Stimulated activated naive B cell treated with anti-CD40 and anti-IgM and Interleukin-4, amounts not matched to agents 10 μg/mL and 1 μg/mL and 100 μg/mL, for 72 hours (primary cell): ENCODE data around the gene IFNGR1.
"Not testable (repeated sequence)": the region's sequence is repeated elsewhere in the genome, so short reads cannot be mapped to it uniquely, and the experiment has no call there.

ENCODE experiments used
- ATAC-seq, 2 donors: fragments of 150-1000 bp; cut with Tn5 transposase; replicated peaks; 2 replicates each; pipeline ENCODE4 v1.10.0; 2021; ENCODE audit warnings: moderate library complexity in 1 of 2
- DNase-seq: peaks from one replicate; pipeline ENCODE4 v3.0.0; 2021
- H3K27ac Mint-ChIP-seq: one replicate; pipeline ENCODE4 v1.8.0; 2022; ENCODE audit warnings: mild to moderate bottlenecking, mixed read lengths
- H3K27me3 Mint-ChIP-seq, 2 donors: one replicate each; pipeline ENCODE4 v1.8.0; 2022; ENCODE audit warnings: mixed read lengths in 2 of 2
- H3K36me3 Mint-ChIP-seq, 2 donors: one replicate each; pipeline ENCODE4 v1.8.0; 2022; ENCODE audit warnings: mixed read lengths in 2 of 2, mild to moderate bottlenecking in 1 of 2
- H3K4me1 Mint-ChIP-seq, 2 donors: one replicate each; pipeline ENCODE4 v1.8.0; 2022; ENCODE audit warnings: mixed read lengths in 2 of 2, mild to moderate bottlenecking in 1 of 2
- H3K4me3 Mint-ChIP-seq, 2 donors: one replicate each; pipeline ENCODE4 v1.8.0; 2022; ENCODE audit warnings: mild to moderate bottlenecking in 2 of 2, mixed read lengths in 2 of 2, moderate library complexity in 1 of 2
- H3K9me3 Mint-ChIP-seq, 2 donors: one replicate each; pipeline ENCODE4 v1.8.0; 2022; ENCODE audit warnings: mixed read lengths in 2 of 2, mild to moderate bottlenecking in 1 of 2

Gene IFNGR1

DNA sequence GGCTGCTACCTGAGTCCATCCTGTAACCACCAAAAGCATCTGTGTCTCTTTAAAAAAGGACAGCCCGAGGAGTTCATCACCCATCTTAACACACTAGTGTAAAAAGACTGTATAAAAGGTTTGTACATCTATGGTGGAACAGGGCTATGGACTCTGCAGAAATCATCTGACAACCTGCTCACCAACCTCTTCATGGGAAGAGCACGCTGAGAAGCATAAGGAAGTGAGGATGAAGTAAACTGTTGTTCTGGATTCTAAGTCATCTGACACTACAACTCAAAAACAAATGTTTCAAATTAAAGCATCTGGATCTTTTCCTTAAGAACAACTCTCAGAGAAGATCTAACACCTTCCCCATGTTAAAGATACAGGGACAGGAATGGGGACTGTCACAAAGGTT is 5.4 kb downstream of the IFNGR1 start:
- peaks cover 47 to 73% of the 10 kb centered on the region in 2 donors for H3K4me1 Mint-ChIP-seq
- peak overlapping the region in 1 of 2 donors; percentile 8 for H3K4me3 Mint-ChIP-seq
- DNase-seq = no peak
- H3K27ac Mint-ChIP-seq = no peak overlapping the region
- H3K36me3 Mint-ChIP-seq = peaks cover 56 to 83% of the 10 kb centered on the region in 2 donors
- no peaks in the 10 kb centered on the region for H3K27me3 Mint-ChIP-seq
- H3K9me3 Mint-ChIP-seq = peaks cover 8 to 12% of the 10 kb centered on the region in 2 donors
- ATAC-seq = no peak

DNA sequence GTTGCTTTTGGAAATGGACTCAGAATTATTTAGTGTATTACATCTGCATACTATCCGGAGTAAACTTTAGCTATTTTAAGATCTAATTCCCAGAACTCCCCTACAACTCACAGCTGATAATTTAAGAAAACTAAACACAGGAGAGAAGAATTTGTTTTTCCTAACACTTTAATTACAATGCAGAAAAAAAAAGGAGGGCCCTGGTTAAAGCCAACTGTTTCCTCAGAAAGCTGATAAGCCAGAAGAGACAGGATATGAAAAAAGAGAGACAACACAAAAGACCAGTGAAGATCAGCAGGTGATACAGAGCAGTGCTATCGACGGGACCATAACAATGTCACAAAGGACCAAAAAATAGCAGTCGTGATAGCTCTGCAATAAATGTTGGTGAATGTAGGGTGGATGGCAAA is 5.8 kb downstream of the IFNGR1 start:
- no peaks in the 10 kb centered on the region for H3K27me3 Mint-ChIP-seq
- H3K9me3 Mint-ChIP-seq = peaks cover 8 to 12% of the 10 kb centered on the region in 2 donors
- peaks cover 47 to 77% of the 10 kb centered on the region in 2 donors for H3K4me1 Mint-ChIP-seq
- H3K4me3 Mint-ChIP-seq = peak overlapping the region; percentile 7 to 8
- peak overlapping the region; percentile 60 for H3K27ac Mint-ChIP-seq
- peaks cover 59 to 83% of the 10 kb centered on the region in 2 donors for H3K36me3 Mint-ChIP-seq
- ATAC-seq (no peak), DNase-seq (no peak)

DNA sequence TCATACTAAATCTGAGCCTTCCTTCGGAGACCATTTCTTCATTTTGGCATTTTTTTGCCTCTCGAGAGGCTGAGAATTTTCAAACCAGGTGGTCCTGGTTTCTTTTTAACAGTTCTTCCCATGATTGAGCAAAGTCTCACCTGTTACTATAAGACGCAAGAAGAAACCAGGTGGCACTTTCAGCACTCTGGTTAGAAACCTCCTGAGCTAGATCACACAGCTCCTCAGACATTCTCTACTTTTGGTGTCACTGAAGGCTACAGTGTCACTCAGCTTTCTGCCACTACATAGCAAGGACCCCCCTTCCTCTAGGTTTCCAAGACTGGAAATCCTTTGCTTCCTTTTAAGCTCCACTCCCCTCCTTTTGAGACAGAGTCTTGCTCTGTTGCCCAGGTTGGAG is 7.3 kb downstream of the IFNGR1 start:
- Mint-ChIP-seq H3K27ac (peak overlapping the region; percentile 47), H3K4me1 (peaks cover 47 to 78% of the 10 kb centered on the region in 2 donors)
- no peak for ATAC-seq

DNA sequence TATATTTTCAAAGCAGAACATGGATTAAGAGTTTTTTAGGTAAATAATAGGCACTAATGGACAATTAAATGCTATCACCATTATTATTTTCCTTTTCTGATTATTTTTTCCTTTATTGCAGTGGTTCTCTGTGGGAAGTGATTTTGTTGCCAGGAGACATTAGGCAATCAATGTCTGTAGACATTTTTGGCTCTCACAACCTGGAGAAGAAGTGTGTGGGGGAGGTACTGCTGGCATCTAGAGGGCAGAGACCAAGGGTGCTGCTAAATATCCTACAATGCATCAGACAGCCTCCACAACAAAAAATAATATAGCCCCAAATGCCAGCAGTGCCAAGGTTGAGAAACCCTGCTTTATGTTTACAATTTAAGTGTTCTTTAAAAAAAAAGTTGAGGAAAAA is 8.3 kb downstream of the IFNGR1 start:
- ATAC-seq (no peak), DNase-seq (no peak)
- peaks cover 44 to 75% of the 10 kb centered on the region in 2 donors for H3K4me1 Mint-ChIP-seq
- no peak overlapping the region for H3K4me3 Mint-ChIP-seq
- no peaks in the 10 kb centered on the region for H3K27me3 Mint-ChIP-seq
- peaks cover 71 to 81% of the 10 kb centered on the region in 2 donors for H3K36me3 Mint-ChIP-seq
- peaks cover 19 to 21% of the 10 kb centered on the region in 2 donors for H3K9me3 Mint-ChIP-seq
- H3K27ac Mint-ChIP-seq = no peak overlapping the region

More for the DNA sequence above, 7.3 kb downstream of the IFNGR1 start:
- Mint-ChIP-seq H3K36me3 (peaks cover 67 to 83% of the 10 kb centered on the region in 2 donors), H3K27me3 (no peaks in the 10 kb centered on the region), H3K9me3 (peaks cover 16 to 19% of the 10 kb centered on the region in 2 donors), H3K4me3 (no peak overlapping the region)
- DNase-seq = no peak

DNA sequence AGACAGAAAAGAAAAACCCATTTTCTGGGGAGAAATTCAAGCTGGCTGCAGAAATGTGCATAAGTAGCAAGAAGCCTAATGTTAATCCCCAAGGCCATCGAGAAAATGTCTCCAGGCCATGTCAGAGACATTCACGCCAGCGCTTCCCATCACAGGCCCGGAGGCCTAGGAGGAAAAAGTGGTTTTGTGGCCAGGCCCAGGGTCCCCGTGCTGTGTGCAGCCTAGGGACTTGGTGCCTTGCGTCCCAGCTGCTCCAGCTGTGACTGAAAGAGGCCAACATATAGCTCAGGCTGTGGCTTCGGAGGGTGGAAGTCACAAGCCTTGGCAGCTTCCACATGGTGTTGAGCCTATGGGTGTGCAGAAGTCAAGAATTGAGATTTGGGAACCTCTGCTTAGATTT is 10.9 kb downstream of the IFNGR1 start:
- ATAC-seq (no peak), DNase-seq (no peak)
- H3K27ac Mint-ChIP-seq = peak overlapping the region; percentile 63
- H3K36me3 Mint-ChIP-seq = peaks cover 68 to 81% of the 10 kb centered on the region in 2 donors
- H3K9me3 Mint-ChIP-seq = peaks cover 19 to 21% of the 10 kb centered on the region in 2 donors
- no peak overlapping the region for H3K4me3 Mint-ChIP-seq
- H3K4me1 Mint-ChIP-seq = peaks cover 35 to 69% of the 10 kb centered on the region in 2 donors
- no peaks in the 10 kb centered on the region for H3K27me3 Mint-ChIP-seq

DNA sequence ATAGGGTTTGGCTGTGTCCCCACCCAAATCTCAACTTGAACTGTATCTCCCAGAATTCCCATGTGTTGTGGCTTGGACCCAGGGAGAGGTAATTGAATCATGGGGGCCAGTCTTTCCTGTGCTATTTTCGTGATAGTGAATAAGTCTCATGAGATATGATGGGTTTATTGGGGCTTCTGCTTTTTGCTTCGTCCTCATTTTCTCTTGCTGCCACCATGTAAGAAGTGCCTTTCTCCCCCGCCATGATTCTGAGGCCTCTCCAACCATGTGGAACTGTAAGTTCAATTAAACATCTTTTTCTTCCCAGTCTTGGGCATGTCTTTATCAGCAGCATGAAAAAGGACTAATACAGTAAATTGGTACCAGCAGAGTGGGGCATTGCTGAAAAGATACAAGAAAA is 11.7 kb downstream of the IFNGR1 start:
- DNase-seq, H3K27me3 Mint-ChIP-seq, ATAC-seq: not testable (repeated sequence)
- peaks cover 19% of the 10 kb centered on the region in 2 donors for H3K9me3 Mint-ChIP-seq
- H3K4me1 Mint-ChIP-seq = peaks cover 31 to 64% of the 10 kb centered on the region in 2 donors
- peak overlapping the region in 1 of 2 donors; percentile 47 for H3K4me3 Mint-ChIP-seq
- H3K27ac Mint-ChIP-seq = peak overlapping the region; percentile 63
- peaks cover 65 to 83% of the 10 kb centered on the region in 2 donors for H3K36me3 Mint-ChIP-seq

DNA sequence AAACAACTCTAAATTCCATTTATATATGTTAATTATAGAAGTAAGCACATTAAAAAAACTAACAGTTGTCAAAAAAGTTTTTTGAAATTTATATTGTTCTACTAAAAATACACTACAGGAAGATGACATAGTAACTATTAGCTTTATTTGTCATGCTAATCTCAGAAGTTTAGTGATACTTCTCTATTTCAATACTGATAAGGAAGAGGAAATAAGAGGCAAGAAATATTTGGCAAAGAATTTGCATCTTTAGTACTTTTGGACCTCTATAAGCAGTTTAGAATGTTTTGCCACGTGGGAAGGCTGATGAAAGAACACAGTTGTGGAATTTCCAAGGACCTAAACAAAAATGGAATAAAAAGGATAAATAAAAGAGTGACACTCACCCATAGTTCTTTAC is 12.6 kb downstream of the IFNGR1 start:
- Mint-ChIP-seq H3K4me3 (peak overlapping the region in 1 of 2 donors; percentile 36), H3K36me3 (peaks cover 58 to 78% of the 10 kb centered on the region in 2 donors), H3K9me3 (peaks cover 19% of the 10 kb centered on the region in 2 donors), H3K27me3 (no peaks in the 10 kb centered on the region), H3K4me1 (peaks cover 26 to 56% of the 10 kb centered on the region in 2 donors), H3K27ac (peak overlapping the region; percentile 22)
- DNase-seq (no peak), ATAC-seq (peak in 1 of 2 donors; percentile 41)

DNA sequence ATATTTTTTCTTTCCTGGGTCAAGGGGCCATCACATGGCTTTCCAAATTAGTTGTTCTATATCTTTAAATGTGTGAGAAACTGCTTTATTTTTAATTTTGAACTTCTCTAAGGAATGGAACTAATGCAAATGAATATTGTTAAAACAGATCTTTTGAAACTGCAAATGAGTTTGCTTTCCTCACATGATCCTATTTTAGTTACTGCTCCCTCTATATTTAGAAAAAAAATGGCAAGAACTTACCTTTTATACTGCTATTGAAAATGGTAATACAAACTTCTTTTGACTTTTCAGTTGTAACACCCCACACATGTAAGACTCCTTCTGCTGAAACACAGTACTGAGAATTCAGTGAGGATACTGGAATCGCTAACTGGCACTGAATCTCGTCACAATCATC is 15.9 kb downstream of the IFNGR1 start:
- H3K4me3 Mint-ChIP-seq = no peak overlapping the region
- H3K9me3 Mint-ChIP-seq = peaks cover 11% of the 10 kb centered on the region in 2 donors
- H3K36me3 Mint-ChIP-seq = peaks cover 42 to 57% of the 10 kb centered on the region in 2 donors
- ATAC-seq = no peak
- no peaks in the 10 kb centered on the region for H3K27me3 Mint-ChIP-seq
- peaks cover 20 to 36% of the 10 kb centered on the region in 2 donors for H3K4me1 Mint-ChIP-seq
- no peak for DNase-seq
- H3K27ac Mint-ChIP-seq = no peak overlapping the region

DNA sequence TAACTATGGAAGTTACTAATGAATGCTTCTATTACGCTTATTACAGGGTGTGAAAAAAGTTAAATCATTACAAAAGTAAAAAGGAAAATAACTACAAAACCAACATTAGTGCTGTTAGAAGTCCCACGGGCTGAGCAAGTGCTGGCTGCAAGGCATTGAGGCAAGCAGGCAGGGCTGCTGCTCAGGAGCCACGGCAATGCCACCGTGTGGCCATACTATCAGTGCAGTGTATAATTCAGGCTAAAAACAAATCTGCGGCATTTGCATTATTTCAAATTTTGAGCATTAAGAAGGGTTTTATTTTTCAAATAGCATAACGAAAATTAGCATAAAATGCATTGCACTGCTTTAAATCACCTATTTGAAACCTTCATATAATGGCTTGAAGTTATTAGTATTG is 17.1 kb downstream of the IFNGR1 start:
- Mint-ChIP-seq H3K27me3 (no peaks in the 10 kb centered on the region), H3K27ac (no peak overlapping the region), H3K4me3 (no peak overlapping the region), H3K4me1 (peaks cover 17 to 32% of the 10 kb centered on the region in 2 donors), H3K36me3 (peaks cover 40 to 55% of the 10 kb centered on the region in 2 donors), H3K9me3 (peaks cover 3 to 5% of the 10 kb centered on the region in 2 donors)
- DNase-seq = no peak
- ATAC-seq = peak; percentile 50 to 54

DNA sequence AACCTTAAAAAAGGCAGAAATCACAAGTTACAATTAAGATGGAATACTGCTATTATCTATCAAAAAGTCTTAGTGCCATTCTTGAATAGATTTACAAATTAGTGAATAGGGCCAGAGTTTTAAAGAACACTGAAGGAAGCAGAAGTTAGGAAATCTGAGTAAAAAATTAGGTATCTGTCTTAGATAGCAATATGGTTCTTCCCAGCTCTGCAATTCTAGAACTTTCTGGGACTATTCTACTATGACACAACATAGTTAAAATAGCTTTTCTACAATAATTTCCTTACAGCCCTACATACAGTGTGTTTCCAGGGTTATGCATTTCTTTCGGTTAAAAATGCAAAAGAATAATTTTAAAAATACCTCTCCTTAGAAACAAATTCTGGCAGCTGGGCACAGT is 18.2 kb downstream of the IFNGR1 start:
- no peak overlapping the region for H3K4me3 Mint-ChIP-seq
- peaks cover 0 to 1% of the 10 kb centered on the region in 2 donors for H3K9me3 Mint-ChIP-seq
- DNase-seq (no peak), ATAC-seq (no peak)
- no peak overlapping the region for H3K27ac Mint-ChIP-seq
- peaks cover 15 to 36% of the 10 kb centered on the region in 2 donors for H3K4me1 Mint-ChIP-seq
- peaks cover 42 to 59% of the 10 kb centered on the region in 2 donors for H3K36me3 Mint-ChIP-seq
- H3K27me3 Mint-ChIP-seq = no peaks in the 10 kb centered on the region

DNA sequence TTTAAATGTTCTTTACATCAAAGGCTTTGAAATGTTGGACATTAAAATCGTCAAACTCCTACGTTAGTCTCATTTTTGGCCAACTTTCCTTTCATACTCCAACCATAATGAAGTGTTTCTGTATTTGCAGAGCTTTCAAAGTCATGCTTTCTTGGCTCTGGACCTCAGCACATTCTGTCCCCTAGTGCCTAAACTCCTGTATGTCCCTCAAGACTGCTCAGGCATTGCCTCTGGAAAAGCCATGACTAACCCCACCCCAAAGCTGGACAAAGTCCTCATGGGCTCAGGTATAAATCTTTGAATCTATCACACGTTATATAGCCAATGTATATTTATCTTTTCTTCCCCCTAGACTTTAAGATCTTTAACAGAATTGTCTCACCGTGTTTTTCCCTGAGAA is 18.9 kb downstream of the IFNGR1 start:
- H3K9me3 Mint-ChIP-seq = peaks cover 0 to 1% of the 10 kb centered on the region in 2 donors
- H3K27ac Mint-ChIP-seq = peak overlapping the region; percentile 42
- no peaks in the 10 kb centered on the region for H3K27me3 Mint-ChIP-seq
- peaks cover 12 to 35% of the 10 kb centered on the region in 2 donors for H3K4me1 Mint-ChIP-seq
- H3K36me3 Mint-ChIP-seq = peaks cover 41 to 57% of the 10 kb centered on the region in 2 donors
- H3K4me3 Mint-ChIP-seq = no peak overlapping the region
- ATAC-seq (no peak), DNase-seq (no peak)

DNA sequence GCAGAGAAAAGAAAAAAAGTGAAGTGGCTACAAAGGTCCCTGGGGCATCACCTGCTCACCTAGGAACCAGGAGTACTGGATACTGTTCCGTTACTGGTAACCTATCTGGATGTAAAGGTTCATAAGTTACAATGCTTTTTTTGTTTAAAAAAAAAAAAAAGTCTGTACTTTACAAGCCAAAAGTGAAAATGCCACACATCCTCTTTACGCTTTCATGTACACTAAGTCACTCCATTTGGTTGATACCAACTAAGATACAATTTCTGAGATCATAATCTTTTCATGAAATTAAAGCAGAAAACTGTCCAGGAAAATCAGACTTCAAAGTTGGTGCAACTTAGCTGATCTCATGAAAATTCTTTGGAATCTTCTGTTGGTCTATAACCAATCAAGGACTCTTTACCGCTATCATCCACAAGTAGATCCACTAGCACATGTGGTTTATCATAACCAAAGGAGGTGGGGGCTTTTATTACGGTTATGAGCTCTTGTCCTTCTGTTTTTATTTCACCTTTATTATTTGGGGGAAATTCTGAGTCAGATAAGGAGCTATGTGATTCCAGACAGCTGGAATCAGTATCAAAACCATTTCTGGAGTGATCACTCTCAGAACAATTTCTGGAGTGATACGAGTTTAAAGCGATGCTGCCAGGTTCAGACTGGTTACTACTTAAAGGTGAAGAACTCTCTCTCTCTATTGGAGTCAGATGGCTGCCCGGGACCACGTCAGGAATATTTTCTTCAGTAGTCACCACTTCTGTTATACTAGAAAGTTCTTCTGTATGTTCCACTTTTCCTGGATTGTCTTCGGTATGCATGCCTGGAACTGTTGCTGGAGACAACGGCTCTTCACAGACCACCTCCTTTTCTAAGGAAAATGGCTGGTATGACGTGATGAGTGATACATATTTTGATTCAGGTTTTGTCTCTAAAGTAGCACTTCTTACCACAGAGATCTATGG is 21.2 kb downstream of the IFNGR1 start:
- no peak overlapping the region for H3K4me3 Mint-ChIP-seq
- peaks cover 9 to 24% of the 10 kb centered on the region in 2 donors for H3K4me1 Mint-ChIP-seq
- ATAC-seq (peak; percentile 48 to 52), DNase-seq (no peak)
- H3K9me3 Mint-ChIP-seq = peaks cover 0 to 4% of the 10 kb centered on the region in 2 donors
- H3K27me3 Mint-ChIP-seq = no peaks in the 10 kb centered on the region
- H3K27ac Mint-ChIP-seq = peak overlapping the region; percentile 42
- peaks cover 31 to 43% of the 10 kb centered on the region in 2 donors for H3K36me3 Mint-ChIP-seq

DNA sequence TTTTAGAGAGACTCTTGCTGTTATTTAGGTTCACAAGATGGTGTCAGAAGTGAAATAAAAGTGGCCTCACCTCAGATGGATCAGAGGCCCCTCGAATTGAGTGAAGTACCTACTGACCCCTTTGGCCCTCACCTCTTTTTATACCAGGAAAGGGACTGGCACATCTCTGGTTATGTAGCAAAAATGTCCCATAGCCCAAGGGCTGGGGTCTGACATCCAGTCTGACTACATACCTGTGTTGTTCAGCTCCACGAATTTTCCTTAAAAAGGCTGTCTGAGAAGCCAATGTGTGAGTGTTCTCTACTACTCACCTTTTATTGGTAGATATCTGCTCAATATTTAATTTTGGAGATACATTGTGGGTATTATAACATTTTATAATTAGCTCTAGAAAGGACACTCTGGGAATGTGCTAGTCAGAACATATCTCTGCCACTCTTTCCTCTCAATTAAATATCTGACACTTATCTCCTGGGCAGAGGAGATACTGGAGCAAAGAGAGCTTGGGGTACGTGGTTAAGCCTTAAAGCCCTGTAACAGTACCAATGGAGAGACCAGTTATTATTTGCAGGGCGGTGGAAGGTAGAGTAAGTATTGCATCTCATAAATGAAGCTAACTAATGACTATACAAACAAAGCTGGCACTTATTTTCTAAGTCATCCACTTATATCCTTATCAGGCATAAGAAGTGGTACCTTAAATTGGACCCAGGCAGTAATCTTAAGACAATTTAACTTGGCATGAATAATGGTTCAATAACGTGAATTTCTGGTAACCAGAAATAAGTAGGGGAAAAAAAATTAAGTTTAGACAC is 25.7 kb downstream of the IFNGR1 start:
- H3K36me3 Mint-ChIP-seq = peaks cover 19 to 34% of the 10 kb centered on the region in 2 donors
- no peaks in the 10 kb centered on the region for H3K27me3 Mint-ChIP-seq
- no peak overlapping the region for H3K4me3 Mint-ChIP-seq
- H3K27ac Mint-ChIP-seq = no peak overlapping the region
- peaks cover 4 to 8% of the 10 kb centered on the region in 2 donors for H3K9me3 Mint-ChIP-seq
- H3K4me1 Mint-ChIP-seq = peaks cover 9 to 23% of the 10 kb centered on the region in 2 donors
- no peak for ATAC-seq
- no peak for DNase-seq

DNA sequence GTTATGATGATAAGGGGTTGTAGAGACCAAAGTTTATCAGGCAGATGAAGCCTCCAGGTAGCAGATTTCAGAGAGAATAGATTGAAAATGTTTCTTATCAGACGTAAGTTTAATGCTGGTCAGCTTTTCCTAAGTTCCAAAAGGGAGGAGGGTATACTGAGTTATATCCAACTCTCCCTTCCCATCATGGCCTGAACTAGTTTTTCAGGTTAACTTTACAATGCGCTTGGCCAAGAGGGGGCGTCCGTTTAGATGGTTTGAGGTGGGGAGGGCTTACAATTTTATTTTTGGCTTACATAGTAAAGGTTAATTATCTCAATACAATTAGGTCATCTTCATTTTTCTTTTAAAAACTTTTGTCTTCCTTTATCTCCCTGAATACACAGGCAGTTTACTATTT is 26.4 kb downstream of the IFNGR1 start:
- Mint-ChIP-seq H3K9me3 (peaks cover 4 to 8% of the 10 kb centered on the region in 2 donors), H3K27ac (peak overlapping the region; percentile 31), H3K4me3 (no peak overlapping the region), H3K27me3 (no peaks in the 10 kb centered on the region), H3K36me3 (peaks cover 13 to 27% of the 10 kb centered on the region in 2 donors), H3K4me1 (peaks cover 5 to 16% of the 10 kb centered on the region in 2 donors)
- no peak for ATAC-seq
- DNase-seq = no peak
